GM21723 (cell line): ENCODE data around the gene ZNF862.
"Not testable (repeated sequence)": the region's sequence is repeated elsewhere in the genome, so short reads cannot be mapped to it uniquely, and the experiment has no call there.

Source experiments
- ATAC-seq: cut with Tn5 transposase; IDR thresholded peaks from one replicate; pipeline ENCODE4 v1.9.1; 2021; ENCODE audit warnings: mild to moderate bottlenecking, moderate library complexity; ENCODE audit not compliant: unreplicated experiment

The ZNF862 gene

GRCh38 chr7:149879766-149880637 lies 41.8 kb downstream of the ZNF862 start:
- ATAC-seq: no peak

GRCh38 chr7:149880638-149881311 lies 42.6 kb downstream of the ZNF862 start:
- no peak for ATAC-seq

- ATAC-seq: no peak
Measured at GRCh38 chr7:149881328-149882247, 43.4 kb downstream of the ZNF862 start.

DNA sequence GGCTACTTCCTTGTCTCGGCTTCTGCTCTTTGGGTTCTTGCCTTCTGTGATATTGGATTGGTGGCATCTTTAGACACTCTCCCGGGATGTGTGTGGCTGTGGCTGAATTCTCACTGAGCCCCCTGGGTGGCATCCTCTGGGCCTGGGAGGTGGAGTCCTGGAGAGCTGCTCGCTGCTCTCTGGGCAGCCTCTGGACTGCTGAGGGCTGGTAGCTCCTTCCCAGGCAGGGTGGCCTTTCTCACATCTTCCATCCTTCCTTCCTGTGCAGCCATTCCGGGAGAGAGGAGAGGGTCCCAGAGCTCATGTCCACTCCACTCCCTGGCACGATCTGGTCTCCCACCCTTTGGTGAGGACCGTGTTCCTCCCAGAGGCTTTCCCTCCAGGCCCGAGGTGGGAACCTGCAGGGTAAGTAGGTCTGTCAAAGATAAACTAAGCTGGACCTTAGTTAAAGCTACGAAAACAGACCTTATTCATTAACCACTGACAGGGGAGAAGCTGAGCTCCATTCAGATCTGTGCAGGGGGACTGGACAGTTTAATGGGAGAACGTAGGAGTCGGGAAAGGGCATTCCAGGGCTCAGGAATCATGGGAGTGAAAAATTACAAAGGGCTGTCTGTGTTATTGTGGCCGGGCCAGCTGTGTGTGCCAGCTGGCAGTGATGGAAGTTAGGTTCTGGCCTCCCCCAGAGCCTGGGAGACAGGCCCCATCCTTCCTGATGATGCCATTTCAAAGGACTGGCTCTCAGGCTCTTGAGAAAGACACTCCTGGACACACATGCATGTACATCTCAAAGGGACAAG lies 44.3 kb downstream of the ZNF862 start:
- no peak for ATAC-seq

DNA sequence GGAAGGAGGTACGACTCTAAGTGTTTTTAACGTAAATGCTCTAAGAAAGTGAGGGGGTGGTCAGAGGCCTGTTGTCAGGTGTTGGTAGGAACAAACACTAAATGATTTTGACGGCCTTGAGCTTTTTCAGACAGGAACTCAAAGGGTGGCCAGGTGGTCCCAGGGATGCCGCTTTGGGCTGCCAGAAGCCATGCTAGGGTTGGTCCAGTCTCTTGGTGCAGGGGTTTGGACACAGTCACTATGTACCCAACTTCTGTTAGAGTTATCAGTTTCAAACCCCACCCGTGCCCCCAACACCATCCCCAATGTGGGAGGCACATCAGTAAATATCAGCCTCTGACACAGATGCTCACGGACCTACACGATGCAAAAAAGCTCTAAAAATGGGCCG lies 44.9 kb downstream of the ZNF862 start:
- ATAC-seq: no peak

- peak; percentile 73 for ATAC-seq
Measured at GRCh38 chr7:149883452-149883861, 45.3 kb downstream of the ZNF862 start.

DNA sequence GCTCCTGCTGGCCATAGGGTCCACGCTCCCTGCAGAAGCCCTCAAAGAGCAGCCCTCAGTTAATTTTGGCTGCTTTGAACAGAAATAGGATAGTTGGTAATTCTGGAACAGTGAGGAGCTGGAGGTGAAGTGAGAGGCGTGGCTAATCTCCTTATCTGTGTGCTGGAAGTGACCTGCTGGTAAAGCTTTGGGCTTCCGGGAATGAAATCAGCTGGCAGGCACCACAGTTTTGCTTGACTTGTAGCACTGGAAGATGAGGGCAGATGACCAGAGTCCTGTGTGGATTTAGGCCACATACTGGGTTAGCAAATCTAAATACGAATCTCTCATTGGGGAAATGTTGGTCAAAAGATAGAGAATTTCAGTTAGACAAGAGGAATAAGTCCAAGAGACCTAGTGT lies 45.8 kb downstream of the ZNF862 start:
- no peak for ATAC-seq

- ATAC-seq: no peak
Measured at GRCh38 chr7:149884541-149884940, 46.4 kb downstream of the ZNF862 start.

DNA sequence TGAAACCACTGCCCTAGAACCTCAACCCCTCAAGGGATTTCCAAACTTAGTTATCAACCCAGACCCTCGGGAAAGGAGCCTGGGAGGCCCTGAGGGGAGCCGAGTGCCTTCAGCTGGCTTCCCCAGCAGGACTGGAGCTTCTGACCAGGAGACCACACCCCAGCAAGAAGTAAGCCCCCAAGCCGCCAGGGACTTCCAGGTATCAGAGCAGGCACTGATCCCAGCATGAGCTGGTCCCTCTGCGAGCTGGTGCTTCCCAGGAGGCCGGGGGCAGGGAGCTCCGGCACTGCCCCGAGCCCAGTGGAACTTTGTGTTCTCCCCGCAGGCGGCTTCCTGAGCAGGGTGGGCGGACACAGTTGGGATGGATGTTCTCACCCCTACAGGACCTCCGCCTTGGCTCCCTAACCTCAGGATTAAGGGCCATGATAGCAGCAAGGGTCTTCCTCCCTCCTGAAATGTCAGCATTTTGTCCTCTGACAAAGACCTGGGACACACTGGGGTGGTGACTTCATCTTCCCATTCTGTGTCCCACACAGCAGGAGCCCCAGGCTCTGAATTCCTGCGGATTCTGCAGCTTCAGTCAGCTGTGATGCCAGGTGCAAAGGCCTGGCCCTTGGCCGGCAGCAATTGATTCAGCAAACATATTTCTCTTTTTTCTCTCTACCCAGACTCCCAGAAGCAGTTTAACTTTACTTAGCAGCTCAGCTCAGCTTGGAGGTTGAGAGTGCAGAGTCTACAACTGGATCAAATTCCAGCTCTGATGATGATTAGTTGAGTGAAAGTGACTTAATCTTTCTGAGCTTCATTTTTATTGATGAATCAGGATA lies 47.2 kb downstream of the ZNF862 start:
- ATAC-seq: no peak

- no peak for ATAC-seq
Measured at GRCh38 chr7:149886018-149886415, 47.8 kb downstream of the ZNF862 start.

- ATAC-seq: no peak
Measured at GRCh38 chr7:149887311-149887710, 49.1 kb downstream of the ZNF862 start.

GRCh38 chr7:149890715-149891114 lies 52.5 kb downstream of the ZNF862 start:
- ATAC-seq: not testable (repeated sequence)

DNA sequence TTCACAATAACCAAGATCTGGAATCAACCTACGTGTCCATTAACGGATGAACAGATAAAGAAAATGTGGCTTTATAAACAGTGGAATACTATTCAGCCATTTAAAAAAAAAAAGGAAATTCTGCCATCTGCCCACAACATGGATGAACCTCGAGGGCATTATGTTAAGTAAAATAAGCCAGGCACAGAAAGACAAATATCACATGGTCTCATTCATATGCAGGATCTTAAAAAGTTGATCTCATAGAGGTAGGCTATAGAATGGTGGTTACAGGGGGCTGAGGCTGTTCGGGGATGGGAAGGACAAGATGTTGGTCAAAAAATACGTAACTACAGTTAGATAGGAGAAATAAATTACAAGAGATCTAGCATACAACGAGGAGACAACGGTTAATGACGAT lies 56.8 kb downstream of the ZNF862 start:
- ATAC-seq: not testable (repeated sequence)

GRCh38 chr7:149907776-149908376 lies 69.7 kb downstream of the ZNF862 start:
- not testable (repeated sequence) for ATAC-seq

GRCh38 chr7:149910219-149910618 lies 72.0 kb downstream of the ZNF862 start:
- not testable (repeated sequence) for ATAC-seq

DNA sequence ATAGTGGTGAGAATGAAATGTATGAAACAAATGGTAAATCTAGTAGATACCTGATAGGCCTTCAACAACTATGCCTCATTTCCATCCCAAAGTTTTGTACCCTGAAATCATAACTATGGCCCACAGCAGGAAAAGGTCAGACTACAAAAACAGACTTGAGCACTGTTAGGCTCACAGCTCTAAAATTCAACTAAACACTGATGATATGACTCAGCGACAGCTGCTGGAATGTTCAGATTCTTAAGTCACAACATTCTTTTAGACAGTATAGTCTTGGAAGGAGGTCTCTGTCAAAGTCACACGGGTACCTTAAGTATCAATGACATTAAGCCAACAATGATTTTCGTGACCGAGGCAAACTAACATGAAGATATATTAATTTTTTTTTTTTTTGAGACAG lies 74.0 kb downstream of the ZNF862 start:
- not testable (repeated sequence) for ATAC-seq
